Tibial nerve (tissue), 4 donors: ENCODE results near the gene TXLNG. TPM values are rescaled to one million over a fixed set of nuclear protein-coding genes. Genes with fewer than 3 reads are reported as not detected.
"Not testable (repeated sequence)": the region's sequence is repeated elsewhere in the genome, so short reads cannot be mapped to it uniquely, and the experiment has no call there.

Experiments used
- DNase-seq, 2 donors: peaks; one replicate each; pipeline ENCODE4 v3.0.0-alpha.2; 2019; ENCODE audit warnings: low spot score in 2 of 2
- H3K27ac ChIP-seq, 4 donors: fragments of 200-600 bp; sonication (generic) in 3 of 4; one replicate each; pipeline ENCODE4 v1.5.1; 2017 to 2019; ENCODE audit warnings: mild to moderate bottlenecking in 1 of 4
- H3K27me3 ChIP-seq, 2 donors: fragments of 200-600 bp; sonication (generic) in 1 of 2; one replicate each; pipeline versions ENCODE4 v1.5.1 to v1.6.0; 2017 to 2019
- H3K36me3 ChIP-seq, 3 donors: fragments of 200-600 bp; sonication (generic); one replicate each; pipeline ENCODE4 v1.5.1; 2018 to 2019
- H3K4me1 ChIP-seq, 4 donors: fragments of 200-600 bp; sonication (generic) in 3 of 4; one replicate each; pipeline ENCODE4 v1.5.1; 2017 to 2019
- H3K4me3 ChIP-seq, 4 donors: fragments of 200-600 bp; sonication (generic) in 3 of 4; one replicate each; pipeline ENCODE4 v1.5.1; 2017 to 2019; ENCODE audit warnings: mild to moderate bottlenecking in 1 of 4, moderate library complexity in 1 of 4
- H3K9me3 ChIP-seq, 4 donors: fragments of 200-600 bp; sonication (generic) in 3 of 4; one replicate each; pipeline ENCODE4 v1.5.1; 2017 to 2019
- EP300 ChIP-seq, 2 donors: sonication (generic); formaldehyde crosslinking; IDR thresholded peaks; one replicate each; pipeline ENCODE4 v1.6.1; 2017; ENCODE audit warnings: antibody characterized with exemption in 2 of 2, mild to moderate bottlenecking in 1 of 2
- POLR2A ChIP-seq, 2 donors: fragments of 450-650 bp; IDR thresholded peaks; one replicate each; pipeline ENCODE4 v1.6.1; 2017; ENCODE audit warnings: antibody characterized with exemption in 2 of 2, mild to moderate bottlenecking in 2 of 2, moderate library complexity in 2 of 2
- WGBS, 2 donors: methylation state at CpG; one replicate each; pipeline ENCODE4 v1.1.5; 2018; 5-methylcytosine and 5-hydroxymethylcytosine counted together
- total RNA-seq, 4 donors: library from RNA; depleted of rRNA; stranded (reverse); fragments of >200 nt; gene quantifications; one replicate each; pipeline ENCODE4 v1.1.0, GENCODE V29; 2016
- TF ChIP-seq, protein P1 (sequence below), 5 experiments: fragments of 200-600 bp in 3 of 5; fragments of 450-650 bp in 2 of 5; sonication (generic) in 3 of 5; IDR thresholded peaks; one replicate each; pipeline ENCODE4 v1.5.1; 2016 to 2019; ENCODE audit warnings: antibody characterized with exemption in 5 of 5, mild to moderate bottlenecking in 3 of 5, moderate library complexity in 2 of 5

The TXLNG gene
- total RNA-seq, 4 donors from 2014 or later: 16.3 to 22.2 (median 20.0) TPM

DNA sequence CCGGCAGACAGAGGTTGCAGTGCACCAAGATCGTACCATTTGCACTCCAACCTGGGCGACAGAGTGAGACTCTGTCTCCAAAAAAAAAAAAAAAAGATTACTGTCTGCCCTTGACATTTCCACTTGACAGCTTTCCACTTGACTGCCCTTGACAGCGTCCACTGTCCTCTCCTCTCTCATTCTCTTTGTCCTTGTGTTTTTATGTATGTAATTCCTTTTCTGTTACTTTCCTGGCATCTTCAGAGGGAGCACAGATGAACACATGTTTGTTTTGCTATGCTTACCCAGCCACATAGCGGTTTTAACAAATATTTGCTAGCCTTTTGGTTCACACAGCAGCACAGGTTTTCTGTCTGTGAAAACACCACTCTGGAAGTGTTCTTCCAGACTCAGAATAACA, 40.6 kb upstream of the TXLNG start:
- 90% methylated on average over 5 of the region's 5 CpGs for WGBS, 2 donors

DNA sequence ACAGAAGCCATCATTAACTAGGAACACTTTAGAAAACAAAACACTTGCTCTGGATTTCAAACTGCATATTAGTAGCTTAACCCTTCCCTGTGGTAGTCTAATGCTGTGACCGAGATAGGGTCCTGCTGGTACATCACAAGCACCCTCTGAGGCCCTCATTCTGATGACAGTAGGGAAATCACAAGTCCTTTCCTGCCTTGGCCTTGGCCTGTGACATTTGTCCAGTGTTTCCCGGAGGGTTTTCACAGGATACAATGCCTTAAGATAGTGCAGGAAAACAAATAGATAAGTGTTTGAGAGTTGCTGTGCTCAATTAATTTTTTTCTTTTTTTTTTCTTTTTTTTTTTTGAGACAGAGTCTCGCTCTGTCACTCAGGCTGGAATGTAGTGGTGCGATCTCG, 37.8 kb upstream of the TXLNG start:
- peaks cover 0 to 65% (median 6%) of the 10 kb centered on the region in 3 donors for H3K36me3 ChIP-seq
- no peaks in the 10 kb centered on the region for H3K27me3 ChIP-seq
- H3K4me3 ChIP-seq: no peak overlapping the region
- H3K4me1 ChIP-seq: no peaks in the 10 kb centered on the region
- H3K27ac ChIP-seq: no peak overlapping the region
- H3K9me3 ChIP-seq: no peaks in the 10 kb centered on the region
- TF ChIP-seq EP300 (IDR thresholded peaks at IDR 0.05) (no peak), POLR2A (IDR thresholded peaks at IDR 0.05) (no peak)
- TF ChIP-seq, protein P1, sequence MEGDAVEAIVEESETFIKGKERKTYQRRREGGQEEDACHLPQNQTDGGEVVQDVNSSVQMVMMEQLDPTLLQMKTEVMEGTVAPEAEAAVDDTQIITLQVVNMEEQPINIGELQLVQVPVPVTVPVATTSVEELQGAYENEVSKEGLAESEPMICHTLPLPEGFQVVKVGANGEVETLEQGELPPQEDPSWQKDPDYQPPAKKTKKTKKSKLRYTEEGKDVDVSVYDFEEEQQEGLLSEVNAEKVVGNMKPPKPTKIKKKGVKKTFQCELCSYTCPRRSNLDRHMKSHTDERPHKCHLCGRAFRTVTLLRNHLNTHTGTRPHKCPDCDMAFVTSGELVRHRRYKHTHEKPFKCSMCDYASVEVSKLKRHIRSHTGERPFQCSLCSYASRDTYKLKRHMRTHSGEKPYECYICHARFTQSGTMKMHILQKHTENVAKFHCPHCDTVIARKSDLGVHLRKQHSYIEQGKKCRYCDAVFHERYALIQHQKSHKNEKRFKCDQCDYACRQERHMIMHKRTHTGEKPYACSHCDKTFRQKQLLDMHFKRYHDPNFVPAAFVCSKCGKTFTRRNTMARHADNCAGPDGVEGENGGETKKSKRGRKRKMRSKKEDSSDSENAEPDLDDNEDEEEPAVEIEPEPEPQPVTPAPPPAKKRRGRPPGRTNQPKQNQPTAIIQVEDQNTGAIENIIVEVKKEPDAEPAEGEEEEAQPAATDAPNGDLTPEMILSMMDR (IDR thresholded peaks at IDR 0.05): no peak
- 85 to 91% methylated on average over 5 of the region's 5 CpGs for WGBS, 2 donors
- DNase-seq: no peak

More for the DNA sequence above, 40.6 kb upstream of the TXLNG start:
- no peaks in the 10 kb centered on the region for H3K27me3 ChIP-seq
- no peak overlapping the region for H3K4me3 ChIP-seq
- H3K9me3 ChIP-seq: no peaks in the 10 kb centered on the region
- peaks cover 0 to 81% (median 9%) of the 10 kb centered on the region in 3 donors for H3K36me3 ChIP-seq
- no peak for DNase-seq
- H3K27ac ChIP-seq: no peak overlapping the region
- no peaks in the 10 kb centered on the region for H3K4me1 ChIP-seq
- TF ChIP-seq, protein P1 (IDR thresholded peaks at IDR 0.05): no peak
- TF ChIP-seq POLR2A (IDR thresholded peaks at IDR 0.05) (no peak), EP300 (IDR thresholded peaks at IDR 0.05) (no peak)

DNA sequence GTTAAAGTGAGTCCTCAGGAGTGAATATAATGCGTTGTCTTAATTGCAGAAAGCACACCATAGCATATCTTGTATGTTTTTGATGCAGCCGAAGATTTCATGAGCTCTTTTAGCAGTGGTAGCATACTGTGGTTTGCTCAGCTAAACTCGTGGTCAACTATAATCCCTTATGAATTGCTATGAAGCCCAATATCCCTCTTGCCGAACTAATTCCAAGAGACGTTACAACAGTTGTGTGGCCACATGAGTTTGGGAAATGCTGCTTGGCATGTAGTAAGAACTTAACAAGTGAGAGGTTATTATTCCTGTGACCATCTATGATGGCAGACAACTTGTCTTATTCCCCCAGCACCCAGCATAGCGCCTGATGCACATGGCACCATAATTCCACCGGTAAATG, 36.1 kb upstream of the TXLNG start:
- whole genome bisulfite sequencing, 2 donors: 94 to 95% methylated on average over 7 of the region's 7 CpGs
- H3K36me3 ChIP-seq: peaks cover 0 to 56% (median 0%) of the 10 kb centered on the region in 3 donors
- no peak overlapping the region for H3K27ac ChIP-seq
- no peaks in the 10 kb centered on the region for H3K4me1 ChIP-seq
- no peaks in the 10 kb centered on the region for H3K27me3 ChIP-seq
- TF ChIP-seq, protein P1 (IDR thresholded peaks at IDR 0.05): no peak
- TF ChIP-seq EP300 (IDR thresholded peaks at IDR 0.05): no peak
- TF ChIP-seq POLR2A (IDR thresholded peaks at IDR 0.05): no peak
- DNase-seq: no peak
- H3K4me3 ChIP-seq: no peak overlapping the region
- no peaks in the 10 kb centered on the region for H3K9me3 ChIP-seq

DNA sequence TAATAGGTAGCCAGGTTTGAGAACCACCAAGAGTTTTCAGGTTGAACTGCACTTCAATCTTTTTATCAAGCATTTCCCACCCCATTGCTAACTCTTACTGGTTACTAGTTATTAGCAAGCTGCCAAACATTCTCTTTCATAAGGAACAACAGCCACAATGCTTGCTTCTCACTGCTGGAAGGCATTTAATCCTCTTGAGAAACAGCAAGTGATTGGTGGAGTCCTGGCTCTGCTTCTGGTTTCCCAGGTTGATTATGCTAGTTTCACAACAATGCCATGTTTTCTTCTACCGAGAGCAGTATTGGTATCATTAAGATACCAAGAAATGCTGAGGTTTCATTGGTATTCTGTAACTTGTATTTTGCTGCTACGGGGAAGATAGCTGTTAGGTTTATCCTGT, 32.2 kb upstream of the TXLNG start:
- WGBS, 2 donors: 90% methylated on average over 2 of the region's 2 CpGs
- TF ChIP-seq POLR2A (IDR thresholded peaks at IDR 0.05): no peak
- TF ChIP-seq EP300 (IDR thresholded peaks at IDR 0.05): no peak
- TF ChIP-seq, protein P1 (IDR thresholded peaks at IDR 0.05): no peak
- peaks cover 0 to 39% (median 0%) of the 10 kb centered on the region in 3 donors for H3K36me3 ChIP-seq

DNA sequence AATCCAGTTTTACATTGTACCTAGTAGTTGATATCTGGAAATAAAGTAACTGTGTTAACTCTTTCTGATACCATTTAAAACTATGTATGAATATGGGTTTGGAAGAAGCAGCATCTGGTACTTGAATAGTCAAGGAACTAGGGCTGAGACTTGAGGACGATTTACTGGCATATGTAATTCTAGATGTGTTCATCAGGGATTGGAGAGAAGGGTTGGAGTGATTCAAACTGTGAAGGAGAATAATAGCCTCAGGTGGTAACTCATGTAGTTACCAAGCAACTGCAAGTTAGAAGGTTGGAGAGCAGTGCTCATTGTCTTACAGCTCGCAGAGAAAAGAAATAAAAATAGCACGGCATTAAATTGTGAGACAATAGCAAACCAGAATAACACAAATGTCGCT, 29.5 kb upstream of the TXLNG start:
- 91 to 92% methylated on average over 4 of the region's 4 CpGs for WGBS, 2 donors
- peaks cover 0 to 44% (median 0%) of the 10 kb centered on the region in 3 donors for H3K36me3 ChIP-seq

More for the DNA sequence above, 32.2 kb upstream of the TXLNG start:
- Histone ChIP-seq H3K9me3 (no peaks in the 10 kb centered on the region), H3K27ac (no peak overlapping the region), H3K4me3 (no peak overlapping the region), H3K27me3 (no peaks in the 10 kb centered on the region), H3K4me1 (no peaks in the 10 kb centered on the region)
- no peak for DNase-seq

DNA sequence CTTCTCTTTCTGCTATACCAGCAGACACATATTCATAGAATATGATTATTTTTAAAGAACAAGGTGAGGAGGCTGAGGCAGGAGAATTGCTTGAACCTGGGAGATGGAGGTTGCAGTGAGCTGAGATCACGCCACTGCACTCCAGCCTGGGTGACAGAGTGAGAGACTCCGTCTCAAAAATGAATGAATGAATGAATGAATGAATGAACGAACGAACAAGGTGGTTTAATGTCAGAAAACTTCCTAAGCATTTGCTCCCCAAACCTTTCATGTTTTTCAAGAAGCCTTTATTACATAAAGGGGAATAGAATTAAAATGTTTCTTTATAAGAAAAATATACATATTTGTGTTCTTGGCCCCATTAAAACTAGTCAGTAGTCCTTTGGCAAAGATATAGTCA, 24.8 kb upstream of the TXLNG start:
- WGBS, 2 donors: 92 to 93% methylated on average over 4 of the region's 4 CpGs
- DNase-seq, H3K27me3 ChIP-seq, H3K27ac ChIP-seq, H3K4me1 ChIP-seq, H3K4me3 ChIP-seq, H3K9me3 ChIP-seq: not testable (repeated sequence)
- peaks cover 0 to 35% (median 0%) of the 10 kb centered on the region in 3 donors for H3K36me3 ChIP-seq

More for the DNA sequence above, 29.5 kb upstream of the TXLNG start:
- no peak for DNase-seq
- no peak for TF ChIP-seq EP300 (IDR thresholded peaks at IDR 0.05)
- TF ChIP-seq, protein P1 (IDR thresholded peaks at IDR 0.05): no peak
- TF ChIP-seq POLR2A (IDR thresholded peaks at IDR 0.05): no peak
- Histone ChIP-seq H3K27ac (no peak overlapping the region), H3K27me3 (no peaks in the 10 kb centered on the region), H3K4me3 (no peak overlapping the region), H3K9me3 (no peaks in the 10 kb centered on the region), H3K4me1 (no peaks in the 10 kb centered on the region)
